ENCODE results near the gene ARID1B. TPM values are rescaled to one million over a fixed set of nuclear protein-coding genes. Genes with fewer than 3 reads are reported as not detected.

ARID1B gene
- total RNA-seq, 2 donors from 2014 or later = 74.0 to 110 TPM

DNA sequence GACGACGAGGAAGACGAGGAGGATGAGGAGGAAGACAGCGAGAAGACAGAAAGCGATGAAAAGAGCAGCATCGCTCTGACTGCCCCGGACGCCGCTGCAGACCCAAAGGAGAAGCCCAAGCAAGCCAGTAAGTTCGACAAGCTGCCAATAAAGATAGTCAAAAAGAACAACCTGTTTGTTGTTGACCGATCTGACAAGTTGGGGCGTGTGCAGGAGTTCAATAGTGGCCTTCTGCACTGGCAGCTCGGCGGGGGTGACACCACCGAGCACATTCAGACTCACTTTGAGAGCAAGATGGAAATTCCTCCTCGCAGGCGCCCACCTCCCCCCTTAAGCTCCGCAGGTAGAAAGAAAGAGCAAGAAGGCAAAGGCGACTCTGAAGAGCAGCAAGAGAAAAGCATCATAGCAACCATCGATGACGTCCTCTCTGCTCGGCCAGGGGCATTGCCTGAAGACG lies 429.2 kb downstream of the ARID1B start:
- Histone ChIP-seq H3K9me3 (ENCODE audit: control insufficient read depth, low read length) (no peaks in the 10 kb centered on the region), H3K4me3 (ENCODE audit: low read length) (no peak overlapping the region), H3K27me3 (ENCODE audit: control insufficient read depth, insufficient read depth, low read length, poor library complexity, severe bottlenecking) (no peaks in the 10 kb centered on the region), H3K9ac (ENCODE audit: extremely low read depth, low read length, poor library complexity, severe bottlenecking) (no peak overlapping the region), H3K4me1 (ENCODE audit: control insufficient read depth, insufficient read depth, low read length) (no peaks in the 10 kb centered on the region), H3K27ac (ENCODE audit: low read depth, low read length) (no peak overlapping the region), H3K36me3 (ENCODE audit: control insufficient read depth, insufficient read depth, low read length) (peaks cover 83% of the 10 kb centered on the region)
- Mint-ChIP-seq H3K27ac (no peak overlapping the region), H3K36me3 (ENCODE audit: low read depth) (peaks cover 43% of the 10 kb centered on the region), H3K4me3 (no peak overlapping the region), H3K4me1 (no peaks in the 10 kb centered on the region), H3K9me3 (no peaks in the 10 kb centered on the region), H3K27me3 (ENCODE audit: insufficient read depth) (no peaks in the 10 kb centered on the region)
- TF ChIP-seq, protein P1, sequence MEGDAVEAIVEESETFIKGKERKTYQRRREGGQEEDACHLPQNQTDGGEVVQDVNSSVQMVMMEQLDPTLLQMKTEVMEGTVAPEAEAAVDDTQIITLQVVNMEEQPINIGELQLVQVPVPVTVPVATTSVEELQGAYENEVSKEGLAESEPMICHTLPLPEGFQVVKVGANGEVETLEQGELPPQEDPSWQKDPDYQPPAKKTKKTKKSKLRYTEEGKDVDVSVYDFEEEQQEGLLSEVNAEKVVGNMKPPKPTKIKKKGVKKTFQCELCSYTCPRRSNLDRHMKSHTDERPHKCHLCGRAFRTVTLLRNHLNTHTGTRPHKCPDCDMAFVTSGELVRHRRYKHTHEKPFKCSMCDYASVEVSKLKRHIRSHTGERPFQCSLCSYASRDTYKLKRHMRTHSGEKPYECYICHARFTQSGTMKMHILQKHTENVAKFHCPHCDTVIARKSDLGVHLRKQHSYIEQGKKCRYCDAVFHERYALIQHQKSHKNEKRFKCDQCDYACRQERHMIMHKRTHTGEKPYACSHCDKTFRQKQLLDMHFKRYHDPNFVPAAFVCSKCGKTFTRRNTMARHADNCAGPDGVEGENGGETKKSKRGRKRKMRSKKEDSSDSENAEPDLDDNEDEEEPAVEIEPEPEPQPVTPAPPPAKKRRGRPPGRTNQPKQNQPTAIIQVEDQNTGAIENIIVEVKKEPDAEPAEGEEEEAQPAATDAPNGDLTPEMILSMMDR (conservative IDR thresholded peaks at IDR 0.05) = no peak
- WGBS, 2 experiments (ENCODE audit: insufficient coverage in 1 of 2, insufficient read length in 1 of 2) = 95 to 96% methylated on average over 23 of the region's 23 CpGs
- no peak for DNase-seq

DNA sequence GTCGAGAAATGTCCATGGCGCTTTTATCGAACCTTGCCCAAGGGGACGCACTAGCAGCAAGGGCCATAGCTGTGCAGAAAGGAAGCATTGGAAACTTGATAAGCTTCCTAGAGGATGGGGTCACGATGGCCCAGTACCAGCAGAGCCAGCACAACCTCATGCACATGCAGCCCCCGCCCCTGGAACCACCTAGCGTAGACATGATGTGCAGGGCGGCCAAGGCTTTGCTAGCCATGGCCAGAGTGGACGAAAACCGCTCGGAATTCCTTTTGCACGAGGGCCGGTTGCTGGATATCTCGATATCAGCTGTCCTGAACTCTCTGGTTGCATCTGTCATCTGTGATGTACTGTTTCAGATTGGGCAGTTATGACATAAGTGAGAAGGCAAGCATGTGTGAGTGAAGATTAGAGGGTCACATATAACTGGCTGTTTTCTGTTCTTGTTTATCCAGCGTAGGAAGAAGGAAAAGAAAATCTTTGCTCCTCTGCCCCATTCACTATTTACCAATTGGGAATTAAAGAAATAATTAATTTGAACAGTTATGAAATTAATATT lies 430.4 kb downstream of the ARID1B start:
- H3K27me3 ChIP-seq (ENCODE audit: control insufficient read depth, insufficient read depth, low read length, poor library complexity, severe bottlenecking) = no peaks in the 10 kb centered on the region
- no peaks in the 10 kb centered on the region for H3K9me3 Mint-ChIP-seq
- no peaks in the 10 kb centered on the region for H3K27me3 Mint-ChIP-seq (ENCODE audit: insufficient read depth)
- H3K9ac ChIP-seq (ENCODE audit: extremely low read depth, low read length, poor library complexity, severe bottlenecking) = no peak overlapping the region
- TF ChIP-seq, protein P1 (conservative IDR thresholded peaks at IDR 0.05) = no peak
- no peaks in the 10 kb centered on the region for H3K4me1 Mint-ChIP-seq
- H3K4me1 ChIP-seq (ENCODE audit: control insufficient read depth, insufficient read depth, low read length) = no peaks in the 10 kb centered on the region
- H3K36me3 Mint-ChIP-seq (ENCODE audit: low read depth) = peaks cover 34% of the 10 kb centered on the region
- peaks cover 72% of the 10 kb centered on the region for H3K36me3 ChIP-seq (ENCODE audit: control insufficient read depth, insufficient read depth, low read length)
- no peak overlapping the region for H3K4me3 Mint-ChIP-seq
- WGBS, 2 experiments (ENCODE audit: insufficient coverage in 1 of 2, insufficient read length in 1 of 2) = 94 to 99% methylated on average over 14 to 15 of the region's 15 CpGs
- H3K27ac Mint-ChIP-seq = no peak overlapping the region
- no peak overlapping the region for H3K27ac ChIP-seq (ENCODE audit: low read depth, low read length)
- no peaks in the 10 kb centered on the region for H3K9me3 ChIP-seq (ENCODE audit: control insufficient read depth, low read length)
- no peak overlapping the region for H3K4me3 ChIP-seq (ENCODE audit: low read length)
- DNase-seq = no peak

- Histone ChIP-seq H3K36me3 (ENCODE audit: control insufficient read depth, insufficient read depth, low read length) (peaks cover 52% of the 10 kb centered on the region), H3K9ac (ENCODE audit: extremely low read depth, low read length, poor library complexity, severe bottlenecking) (no peak overlapping the region), H3K9me3 (ENCODE audit: control insufficient read depth, low read length) (no peaks in the 10 kb centered on the region), H3K4me3 (ENCODE audit: low read length) (no peak overlapping the region), H3K27ac (ENCODE audit: low read depth, low read length) (no peak overlapping the region), H3K4me1 (ENCODE audit: control insufficient read depth, insufficient read depth, low read length) (no peaks in the 10 kb centered on the region), H3K27me3 (ENCODE audit: control insufficient read depth, insufficient read depth, low read length, poor library complexity, severe bottlenecking) (no peaks in the 10 kb centered on the region)
- H3K36me3 Mint-ChIP-seq (ENCODE audit: low read depth) = peaks cover 22% of the 10 kb centered on the region
- H3K4me3 Mint-ChIP-seq = no peak overlapping the region
- DNase-seq = no peak
- H3K27ac Mint-ChIP-seq = no peak overlapping the region
- no peaks in the 10 kb centered on the region for H3K27me3 Mint-ChIP-seq (ENCODE audit: insufficient read depth)
- TF ChIP-seq, protein P1 (conservative IDR thresholded peaks at IDR 0.05) = no peak
- no peaks in the 10 kb centered on the region for H3K9me3 Mint-ChIP-seq
- 92 to 94% methylated on average over 7 to 10 of the region's 10 CpGs for whole genome bisulfite sequencing, 2 experiments (ENCODE audit: insufficient coverage in 1 of 2, insufficient read length in 1 of 2)
- H3K4me1 Mint-ChIP-seq = no peaks in the 10 kb centered on the region
These were observed 432.8 kb downstream of the ARID1B start for GRCh38 chr6:157209865-157210530.

All from endodermal cell (in vitro differentiated cells).